HG03025 (cell line): ENCODE results near the gene OR51L1.
"Not testable (repeated sequence)": the region's sequence is repeated elsewhere in the genome, so short reads cannot be mapped to it uniquely, and the experiment has no call there.

Source experiments
- ATAC-seq: cut with Tn5 transposase; IDR thresholded peaks from one replicate; pipeline ENCODE4 v1.9.1; 2021; ENCODE audit warnings: mild to moderate bottlenecking, moderate library complexity; ENCODE audit not compliant: unreplicated experiment, low FRiP score

The OR51L1 gene, protein sequence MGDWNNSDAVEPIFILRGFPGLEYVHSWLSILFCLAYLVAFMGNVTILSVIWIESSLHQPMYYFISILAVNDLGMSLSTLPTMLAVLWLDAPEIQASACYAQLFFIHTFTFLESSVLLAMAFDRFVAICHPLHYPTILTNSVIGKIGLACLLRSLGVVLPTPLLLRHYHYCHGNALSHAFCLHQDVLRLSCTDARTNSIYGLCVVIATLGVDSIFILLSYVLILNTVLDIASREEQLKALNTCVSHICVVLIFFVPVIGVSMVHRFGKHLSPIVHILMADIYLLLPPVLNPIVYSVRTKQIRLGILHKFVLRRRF

DNA sequence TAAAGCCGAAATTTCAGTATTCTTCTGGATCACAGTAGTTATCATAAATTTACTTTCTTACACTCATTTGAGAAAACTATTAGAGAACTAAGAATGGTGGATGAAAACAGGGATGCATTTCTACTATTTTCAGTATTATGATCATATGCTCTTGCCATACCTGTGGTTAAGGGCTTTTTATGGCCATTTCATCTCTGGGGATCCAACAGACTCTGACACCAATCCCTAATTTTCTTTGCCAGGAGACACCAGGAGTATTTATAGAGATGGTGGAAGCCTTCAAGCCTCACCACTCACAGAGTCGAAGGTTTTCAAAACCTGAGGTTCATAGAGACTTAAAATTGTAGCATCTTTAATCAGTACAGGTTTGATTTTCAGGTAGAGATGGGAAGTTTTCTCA, at the start of gene OR51L1:
Gene OR51L1 (plus strand): TSS at position 301 of the 400 bp plus-strand sequence. CDS start 4,132 bp downstream, outside the sequence.
- no peak for ATAC-seq

DNA sequence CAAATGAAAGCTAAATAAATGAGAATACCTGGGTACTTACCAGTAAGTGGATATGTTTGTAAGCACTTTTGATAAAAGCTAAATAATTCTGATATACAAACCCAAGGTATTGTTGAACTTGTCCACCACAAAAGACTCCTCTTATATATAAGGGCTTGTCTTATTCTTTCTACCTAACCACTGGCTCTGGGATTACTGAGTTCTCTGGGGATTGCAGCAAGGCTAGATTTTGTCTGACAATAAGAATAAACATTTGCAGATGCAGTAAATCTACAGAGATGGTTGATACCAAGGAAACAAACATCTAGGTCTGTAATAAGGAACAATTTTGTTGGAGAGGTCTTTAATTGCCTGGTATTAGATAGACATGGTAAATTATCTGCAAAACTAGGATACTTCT, 47.1 kb upstream of the OR51L1 start, which contains the start of gene OR51A4:
Gene OR51A4 (minus strand): TSS at position 101 of the 400 bp plus-strand sequence. CDS start 505 bp downstream, outside the sequence.
- no peak for ATAC-seq

DNA sequence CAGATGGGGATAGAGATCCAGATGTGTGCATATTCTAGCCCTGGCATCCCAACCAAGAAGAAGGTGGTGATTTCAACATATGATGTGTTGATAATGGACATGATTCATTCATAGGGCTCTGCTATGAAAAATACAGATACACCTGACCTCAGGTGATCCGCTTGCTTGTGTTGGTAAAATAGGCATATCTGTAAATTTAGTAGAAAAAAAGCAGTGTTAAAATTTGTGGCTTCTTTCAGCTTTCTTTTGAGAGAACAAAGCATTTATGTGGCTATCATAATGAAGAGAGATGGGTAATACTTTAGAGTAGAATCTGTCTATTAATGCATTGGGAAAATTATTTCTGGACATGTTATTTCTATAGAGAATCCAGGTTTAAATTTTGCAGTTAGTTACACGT, 39.0 kb upstream of the OR51L1 start, which contains the start of gene OR51A2:
Gene OR51A2 (minus strand): TSS at position 101 of the 400 bp plus-strand sequence. CDS start 0 bp downstream, at position 101.
- ATAC-seq = not testable (repeated sequence)

DNA sequence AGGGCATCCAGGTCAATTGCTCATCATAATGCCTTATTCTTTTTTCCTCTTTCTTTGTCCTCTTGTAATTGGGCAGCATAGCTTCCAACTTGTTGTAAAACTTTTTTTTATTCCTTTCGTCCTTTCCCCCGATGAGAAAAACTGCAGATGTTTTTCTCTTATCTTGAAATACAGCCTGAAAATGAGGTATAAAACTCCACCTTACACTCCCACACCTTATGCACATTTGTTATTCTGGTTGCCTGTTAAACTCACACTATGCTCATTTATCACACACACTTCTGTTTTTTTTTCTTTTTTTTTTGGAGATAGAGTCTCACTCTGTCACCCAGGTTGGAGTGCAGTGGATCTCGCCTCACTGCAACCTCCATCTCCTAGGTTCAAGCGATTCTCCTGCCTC, 37.3 kb upstream of the OR51L1 start:
- no peak for ATAC-seq

DNA sequence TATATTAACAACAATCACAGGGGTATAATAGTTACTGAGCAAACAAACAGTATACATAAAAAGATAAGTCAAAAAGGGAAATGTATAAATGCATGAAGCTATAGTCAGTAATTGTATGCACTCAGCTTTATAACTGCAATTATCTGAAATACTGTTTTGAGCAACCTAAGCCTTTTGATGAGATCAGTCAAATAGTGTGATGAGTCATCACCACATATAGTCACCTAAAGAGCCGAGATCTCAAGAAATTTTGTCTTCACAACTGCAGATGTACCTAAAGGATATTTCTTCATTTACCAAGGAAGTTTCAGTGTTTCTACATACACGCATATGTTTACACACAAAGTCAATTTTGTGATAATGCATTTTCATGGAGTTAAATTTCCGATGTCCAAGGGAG, 33.8 kb upstream of the OR51L1 start:
- ATAC-seq = no peak

DNA sequence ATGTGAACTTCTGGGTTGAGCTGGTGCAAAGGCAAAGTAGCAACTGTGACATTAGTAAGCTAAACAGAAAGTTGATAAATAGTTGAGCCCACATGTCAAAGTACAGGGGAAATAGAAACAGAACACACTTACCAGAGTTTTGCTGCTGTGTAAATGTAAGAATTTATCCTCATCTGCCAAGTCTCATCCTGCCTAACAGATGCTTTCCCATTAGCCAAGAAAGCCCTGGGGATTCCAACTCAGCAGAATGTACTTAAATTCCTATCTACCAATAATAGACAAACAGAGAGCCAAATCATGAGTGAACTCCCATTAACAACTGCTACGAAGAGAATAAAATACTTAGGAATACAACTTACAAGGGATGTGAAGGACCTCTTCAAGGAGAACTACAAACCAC, 31.8 kb upstream of the OR51L1 start:
- no peak for ATAC-seq

DNA sequence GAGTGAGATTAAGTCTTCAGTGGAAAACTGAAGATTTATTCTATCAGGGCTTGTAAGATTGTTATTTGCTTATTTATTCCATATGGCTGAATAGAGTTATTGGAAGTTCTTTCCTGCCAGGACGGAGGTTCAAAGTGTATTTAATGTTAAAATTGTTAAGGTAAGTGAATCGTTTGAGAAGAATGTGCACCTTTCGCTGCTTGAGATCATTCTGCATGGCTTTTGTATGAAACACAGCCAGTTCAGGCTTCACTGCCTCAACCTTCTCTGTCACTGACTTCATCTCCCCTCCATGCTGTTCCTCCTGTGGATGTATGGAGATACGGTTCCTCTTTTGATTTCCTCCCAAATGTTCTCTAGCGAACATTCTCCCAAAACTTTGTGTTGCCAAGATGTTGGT, 19.2 kb upstream of the OR51L1 start:
- ATAC-seq = no peak

DNA sequence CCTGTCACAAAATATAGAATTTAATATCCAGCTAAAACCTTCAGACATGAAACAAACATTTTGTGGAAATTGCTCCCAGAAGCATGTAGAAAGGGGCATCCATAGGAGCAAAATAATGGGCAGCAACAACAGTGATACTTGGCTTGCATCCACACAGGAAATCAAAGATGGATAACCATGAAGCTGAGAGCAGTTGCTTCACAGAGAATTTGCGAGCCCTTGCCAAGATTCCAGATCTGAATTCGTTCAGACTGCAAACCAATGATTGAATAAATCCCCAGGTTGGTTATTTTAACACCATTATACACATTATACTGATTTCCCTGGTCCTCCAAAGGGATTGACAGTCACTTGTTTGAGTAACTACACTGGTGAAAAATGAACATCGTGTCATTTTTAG, 15.6 kb upstream of the OR51L1 start:
- no peak for ATAC-seq

DNA sequence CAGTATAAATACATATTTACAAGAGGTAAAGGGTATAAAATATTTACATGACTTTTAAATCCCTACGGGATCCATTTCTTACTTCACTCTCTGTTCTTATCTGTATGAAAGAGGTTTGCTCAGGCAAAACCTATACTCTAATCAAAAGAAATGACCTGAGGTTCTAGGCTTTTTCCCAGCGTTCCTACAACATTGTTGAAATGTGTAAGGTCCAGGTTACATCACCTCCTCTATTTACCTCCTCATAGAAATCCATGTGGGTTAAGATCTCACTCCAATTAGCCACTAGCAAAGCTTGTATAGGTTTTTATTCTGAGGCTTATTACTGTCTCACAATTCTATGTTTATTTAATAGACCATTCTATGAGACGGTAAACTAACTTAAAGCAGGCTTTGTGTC, 12.0 kb upstream of the OR51L1 start:
- no peak for ATAC-seq

DNA sequence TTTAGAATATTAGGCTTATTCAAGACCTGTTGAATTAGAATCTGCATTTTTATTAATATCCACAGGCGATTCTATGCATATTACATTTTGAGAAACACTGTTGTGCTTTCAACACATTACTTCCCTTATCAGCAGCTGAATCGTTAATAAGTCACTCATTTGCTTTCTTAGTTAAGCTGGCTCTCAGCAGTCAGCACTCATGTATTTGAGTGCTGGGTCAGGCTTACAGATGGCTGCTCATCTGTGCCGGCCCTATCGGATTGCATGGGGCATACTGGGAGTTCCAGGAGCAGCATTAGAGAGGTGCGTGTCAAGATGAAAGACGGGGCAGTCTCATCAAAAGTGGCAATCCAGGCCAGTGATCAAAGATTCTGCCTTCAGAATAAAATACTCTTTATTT, 10.8 kb upstream of the OR51L1 start:
- no peak for ATAC-seq

DNA sequence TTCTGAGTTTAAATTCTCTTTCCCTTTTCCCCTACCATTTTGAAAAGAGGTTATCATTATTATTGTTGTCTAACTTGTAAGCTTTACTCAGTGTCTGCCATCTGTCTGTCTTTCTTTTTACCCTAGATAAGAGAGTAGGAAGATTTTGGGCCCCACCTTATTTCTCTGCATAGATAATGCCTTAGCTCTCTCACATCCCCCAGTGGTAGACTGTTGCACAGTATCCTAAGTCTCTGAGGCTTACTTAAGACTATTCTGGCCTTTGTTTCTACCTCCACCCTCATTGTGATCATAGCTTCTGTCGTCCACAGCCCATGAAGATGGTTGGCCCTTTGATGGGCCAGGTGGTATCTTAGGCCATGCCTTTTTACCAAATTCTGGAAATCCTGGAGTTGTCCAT, 3.6 kb upstream of the OR51L1 start:
- no peak for ATAC-seq

DNA sequence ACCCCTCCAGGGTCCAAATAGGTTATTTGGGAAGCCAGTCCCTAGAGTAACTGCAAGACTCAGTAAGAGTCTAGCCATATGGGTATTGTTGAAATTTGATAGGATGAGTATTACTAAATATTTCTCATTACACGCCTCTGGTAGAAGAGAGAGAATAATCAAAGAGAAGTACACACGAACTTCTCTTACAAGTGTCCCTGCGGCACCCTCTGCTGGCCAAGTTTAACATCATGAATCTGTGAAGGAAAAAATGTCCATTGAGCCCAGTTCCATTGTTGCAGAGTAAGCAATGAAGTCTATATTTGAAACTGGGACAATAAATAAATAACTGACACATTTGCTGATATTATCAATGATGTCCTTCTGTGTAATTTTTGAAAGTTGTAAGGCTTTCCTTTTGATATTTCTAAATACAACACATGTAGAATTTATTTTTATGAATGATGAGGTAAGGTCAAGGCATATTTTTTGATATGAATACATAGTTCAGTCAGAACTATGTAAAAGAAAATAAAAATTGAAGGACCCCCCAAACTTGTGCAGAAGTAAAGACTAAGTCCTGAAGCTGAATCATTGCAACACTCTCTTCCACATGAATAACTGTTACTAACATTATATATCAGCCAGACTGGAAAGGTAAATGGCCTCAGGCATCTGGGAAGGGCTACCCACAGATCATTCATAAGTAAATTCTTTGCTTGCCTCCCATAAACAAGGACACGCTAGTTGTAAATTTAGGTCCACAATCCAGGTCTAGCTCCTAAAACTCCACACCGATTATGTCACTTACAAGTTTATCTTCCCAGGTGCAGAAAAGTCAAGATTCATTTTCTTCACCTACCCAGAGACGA, 10.0 kb downstream of the OR51L1 start:
- ATAC-seq = no peak

DNA sequence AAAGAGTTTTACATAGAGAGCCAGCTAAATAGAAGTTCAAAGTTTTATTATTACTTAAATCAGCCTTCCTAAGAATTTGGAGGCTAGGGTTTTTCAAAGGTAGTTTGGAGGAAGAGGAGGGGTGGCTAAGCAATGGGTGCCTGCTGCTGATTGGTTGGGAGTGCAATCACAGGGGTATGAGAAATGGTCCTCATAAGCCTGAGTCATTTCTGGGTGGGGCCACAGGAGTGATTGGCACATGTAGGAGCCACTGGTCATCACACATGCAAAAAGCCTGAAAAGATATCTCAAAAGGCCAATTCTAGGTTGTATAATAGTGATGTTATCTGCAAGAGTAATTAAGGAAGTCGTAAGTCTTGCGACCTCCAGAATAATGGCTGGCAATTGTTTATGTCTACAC, 12.9 kb downstream of the OR51L1 start:
- no peak for ATAC-seq

DNA sequence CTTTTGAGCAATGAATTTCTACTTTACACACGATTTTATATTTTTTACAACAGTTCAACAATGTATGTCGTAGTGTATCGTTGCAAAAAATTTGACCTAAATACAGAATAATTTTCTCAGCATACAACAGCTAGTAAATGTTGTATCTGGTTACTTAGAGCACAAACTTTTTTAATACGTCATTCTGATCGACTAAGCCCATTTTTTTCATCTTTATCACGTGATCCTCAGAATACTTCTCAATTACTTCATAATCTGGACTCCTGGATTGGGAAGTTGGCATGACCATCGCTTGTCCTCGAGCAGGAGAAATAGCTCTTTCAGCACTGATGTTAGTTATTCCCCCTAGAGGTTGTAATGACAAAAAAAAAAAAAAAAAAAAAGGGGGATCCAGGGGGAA, 16.6 kb downstream of the OR51L1 start:
- ATAC-seq = no peak

DNA sequence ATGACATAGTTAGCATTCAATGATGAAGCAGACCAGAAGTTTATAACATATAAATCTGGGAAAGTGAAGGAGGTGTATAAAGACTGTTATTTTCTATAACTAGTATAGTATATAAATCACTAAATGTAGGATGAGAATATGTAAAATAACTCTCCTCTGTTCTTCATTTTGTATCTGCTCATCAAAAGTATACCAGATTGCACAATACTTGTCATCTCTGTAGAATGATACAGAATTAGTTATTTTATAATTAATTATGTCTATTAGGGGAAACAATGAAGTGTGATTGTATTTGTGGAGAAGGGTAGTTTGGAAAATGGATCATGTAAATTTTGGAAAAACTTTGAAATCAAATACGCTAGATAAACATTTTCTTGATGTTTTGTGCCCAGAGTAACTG, 18.4 kb downstream of the OR51L1 start:
- ATAC-seq = no peak

DNA sequence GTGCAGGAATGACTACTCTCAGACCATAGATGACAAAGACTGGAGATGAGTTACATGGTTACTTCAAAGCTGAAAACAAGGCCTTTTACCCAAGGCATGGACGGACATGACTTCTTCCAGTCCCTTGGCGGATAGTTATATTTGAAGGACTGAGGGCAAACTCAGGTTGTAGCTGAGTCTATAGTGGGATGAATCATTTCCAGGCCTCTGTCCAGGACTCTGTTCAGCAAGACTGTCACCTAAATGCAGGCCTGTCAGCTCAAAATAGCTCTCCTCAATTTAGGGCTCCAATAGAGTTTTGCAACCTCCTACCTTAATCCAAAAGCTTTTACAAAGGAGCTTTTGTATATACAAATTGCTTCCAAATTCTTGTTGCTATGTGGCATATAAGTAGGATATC, 27.3 kb downstream of the OR51L1 start:
- ATAC-seq = no peak

DNA sequence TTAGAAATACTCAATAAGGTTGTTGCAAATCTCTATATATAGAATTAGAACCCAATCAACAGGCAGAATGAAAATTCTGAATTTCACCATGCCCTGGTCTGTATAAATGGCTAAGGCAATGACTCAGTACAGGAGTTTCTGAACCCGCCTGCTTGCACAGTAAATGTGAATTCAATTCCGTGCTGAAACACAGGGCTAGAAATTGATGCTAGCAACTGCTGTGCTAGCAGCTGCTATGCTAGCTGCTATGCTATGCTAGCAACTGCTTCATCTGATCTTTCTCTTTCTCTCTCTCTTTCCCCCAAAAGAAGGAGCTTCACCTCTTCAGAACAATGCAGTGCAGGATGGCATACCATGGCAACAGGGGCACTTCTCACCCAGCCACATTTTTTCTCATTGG, 42.0 kb downstream of the OR51L1 start:
- ATAC-seq = no peak

DNA sequence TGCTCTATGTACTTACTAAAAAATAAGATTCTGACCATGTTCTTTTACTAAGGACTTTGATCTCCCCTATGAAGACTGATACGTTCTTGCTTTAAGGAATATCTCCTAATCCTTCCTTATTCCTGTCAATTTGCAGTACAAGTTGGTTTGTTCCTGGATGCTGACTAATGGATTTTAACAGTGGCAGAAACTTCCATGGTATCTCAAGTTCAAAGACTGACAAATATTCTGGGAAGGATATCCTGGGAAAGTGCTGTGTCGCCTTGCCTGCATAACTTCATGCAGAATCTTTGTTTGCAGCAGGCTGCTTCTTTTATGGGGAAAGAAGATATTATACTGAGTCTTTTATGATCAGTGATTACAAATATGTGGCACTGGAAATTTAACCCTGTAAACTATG, 43.3 kb downstream of the OR51L1 start:
- ATAC-seq = no peak

DNA sequence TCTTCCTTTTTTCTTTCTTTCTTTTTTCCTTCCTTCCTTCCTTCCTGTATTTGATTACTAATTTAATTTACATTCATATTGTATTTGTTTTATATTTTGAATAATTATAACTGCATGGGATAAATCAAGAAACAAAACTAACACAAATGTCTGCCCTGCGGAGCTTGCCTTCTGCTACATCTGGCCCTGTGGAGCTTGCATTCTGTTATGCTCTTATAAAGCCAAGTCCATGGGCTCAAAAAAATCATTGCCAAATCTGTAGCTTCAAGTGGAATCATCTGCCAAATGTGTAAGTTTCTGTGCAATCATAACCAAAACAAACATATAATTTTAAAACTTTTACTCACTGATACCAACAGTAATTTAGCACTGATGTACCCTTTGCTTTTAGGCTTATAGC, 43.7 kb downstream of the OR51L1 start:
- no peak for ATAC-seq

DNA sequence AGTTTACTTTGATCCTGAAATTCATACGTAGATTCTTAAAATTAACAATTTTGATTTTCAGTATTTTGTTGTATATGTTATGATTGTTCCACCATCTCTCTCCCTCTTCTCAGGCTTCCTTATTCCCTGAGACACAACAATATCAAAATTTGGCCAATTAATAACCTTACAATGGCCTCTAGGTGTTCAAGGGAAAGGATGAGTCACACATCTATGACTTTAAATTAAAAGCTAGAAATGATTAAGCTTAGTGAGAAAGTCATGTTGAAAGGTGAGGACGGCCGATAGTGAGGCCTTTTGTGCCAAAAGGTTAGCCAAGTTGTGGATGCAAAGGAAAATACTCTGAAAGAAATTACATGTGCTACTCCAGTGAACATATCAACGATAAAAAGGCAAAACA, 46.2 kb downstream of the OR51L1 start:
- no peak for ATAC-seq

DNA sequence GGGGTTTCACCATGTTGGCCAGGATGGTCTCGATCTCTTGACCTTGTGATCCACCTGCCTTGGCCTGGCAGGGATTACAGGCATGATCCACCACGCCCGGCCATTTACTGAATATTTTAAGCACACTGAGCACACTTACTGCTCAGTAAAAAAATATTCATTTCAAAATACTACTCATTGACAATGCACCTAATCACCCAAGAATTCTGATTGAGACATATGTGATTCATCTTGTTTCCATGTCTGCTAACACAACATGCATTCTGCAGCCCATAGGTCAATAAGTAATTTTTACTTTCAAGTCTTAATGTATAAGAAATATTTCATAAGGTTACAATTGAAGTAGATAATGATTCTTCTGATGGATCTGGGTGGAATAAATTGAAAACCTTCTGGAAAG, 47.4 kb downstream of the OR51L1 start:
- no peak for ATAC-seq

DNA sequence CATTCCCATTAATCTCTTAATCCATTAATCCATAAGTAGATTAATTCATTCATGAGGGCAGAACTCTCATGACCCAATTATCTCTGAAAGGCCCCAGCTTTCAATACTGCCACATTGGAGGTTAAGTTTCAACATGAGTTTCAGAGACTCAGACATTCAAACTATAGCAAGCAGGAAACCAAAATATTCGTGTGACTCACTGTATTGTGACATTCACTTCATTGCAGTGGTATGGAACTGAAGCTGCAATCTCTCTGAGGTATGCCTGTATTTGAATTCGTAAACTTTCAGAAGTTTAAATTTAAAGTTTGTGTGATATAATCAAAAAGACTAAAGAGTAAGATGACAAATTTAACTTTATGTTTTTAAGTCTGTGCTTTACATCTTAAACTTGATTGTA, 48.7 kb downstream of the OR51L1 start:
- no peak for ATAC-seq
